Ramos (cell line): ENCODE results near the gene PIP5KL1.

Source experiments
- in situ Hi-C: fragments of 300-500 bp; cut with MboI; formaldehyde crosslinking; loops from one replicate; pipeline ENCODE4 v1.14.3; 2022; ENCODE audit warnings: low sequenced_read_pairs; ENCODE audit not compliant: unreplicated experiment

The PIP5KL1 gene

DNA sequence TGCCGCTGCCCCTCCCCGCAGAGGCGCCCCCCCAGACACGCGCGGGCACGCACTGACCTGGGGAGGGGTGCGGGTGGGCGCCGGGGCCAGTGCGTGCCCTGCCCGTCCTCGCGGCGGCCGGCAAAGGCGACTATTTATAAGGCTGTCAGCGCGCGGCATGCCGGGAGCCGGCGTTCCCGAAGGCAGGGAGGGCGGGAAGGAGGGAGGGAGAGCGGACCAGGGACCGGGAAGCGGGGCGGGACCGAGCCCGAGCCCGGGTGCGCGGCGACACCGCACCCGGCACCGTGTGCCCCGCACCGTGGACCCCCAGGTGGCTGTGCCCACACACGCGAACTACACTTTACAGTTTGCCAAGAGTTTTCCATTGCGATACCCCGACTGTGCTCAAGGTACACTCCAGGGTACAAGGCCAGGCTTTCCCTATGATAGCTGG lies 53.0 kb downstream of the PIP5KL1 start, which contains the start of gene AK1:
Gene AK1, minus strand, starts transcription at position 110 of the 433 bp plus-strand sequence. CDS start 3,058 bp downstream, outside the sequence.
- in situ Hi-C loops, result no loop called here

- in situ Hi-C loops, result no loop called here
These were observed 53.6 kb downstream of the PIP5KL1 start for GRCh38 chr9:127876764-127877562.

GRCh38 chr9:127876026-127876763 lies 54.4 kb downstream of the PIP5KL1 start:
- in situ Hi-C loops, result no loop called here

DNA sequence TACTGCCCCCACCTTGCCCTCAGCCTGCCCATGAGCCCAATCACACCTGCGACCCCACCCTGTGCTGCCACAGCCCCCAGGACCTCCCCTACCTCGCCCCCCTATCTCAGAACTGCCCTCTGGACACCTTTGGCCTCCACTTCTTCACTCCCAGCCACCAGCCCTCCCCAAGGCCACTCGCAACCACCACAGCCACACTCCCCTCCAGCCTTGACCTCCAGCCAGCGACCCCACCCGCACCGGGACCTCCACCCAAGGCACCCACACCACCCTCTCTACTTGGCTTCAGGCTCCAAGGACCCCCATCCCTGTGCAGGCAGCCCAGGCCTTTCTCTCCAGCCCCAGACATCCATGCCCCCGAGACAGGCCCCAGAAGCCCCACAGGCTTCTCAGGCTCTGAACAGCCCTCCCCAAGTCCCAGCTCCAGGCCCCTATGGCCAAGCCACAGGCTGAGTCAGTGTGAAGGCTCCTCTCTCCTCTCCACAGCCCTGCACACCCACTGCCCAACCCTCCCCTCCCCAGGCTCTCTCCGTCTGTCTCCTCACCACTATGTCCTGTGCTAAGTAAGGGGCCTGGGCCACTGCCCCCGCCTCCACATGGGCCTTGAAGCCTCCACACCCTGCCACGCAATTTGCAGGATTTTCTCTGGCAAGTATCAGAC lies 55.1 kb downstream of the PIP5KL1 start:
- in situ Hi-C loops, result no loop called here

GRCh38 chr9:127874301-127875221 lies 56.0 kb downstream of the PIP5KL1 start:
- in situ Hi-C loops, result loop anchor here (25.0 kb wide), 2 partner anchors 287 to 362 kb away; no protein-coding TSS in a partner anchor

- in situ Hi-C loops, result loop anchor here (25.0 kb wide), 2 partner anchors 287 to 362 kb away; no protein-coding TSS in a partner anchor
These were observed 56.7 kb downstream of the PIP5KL1 start for GRCh38 chr9:127873886-127874285.

DNA sequence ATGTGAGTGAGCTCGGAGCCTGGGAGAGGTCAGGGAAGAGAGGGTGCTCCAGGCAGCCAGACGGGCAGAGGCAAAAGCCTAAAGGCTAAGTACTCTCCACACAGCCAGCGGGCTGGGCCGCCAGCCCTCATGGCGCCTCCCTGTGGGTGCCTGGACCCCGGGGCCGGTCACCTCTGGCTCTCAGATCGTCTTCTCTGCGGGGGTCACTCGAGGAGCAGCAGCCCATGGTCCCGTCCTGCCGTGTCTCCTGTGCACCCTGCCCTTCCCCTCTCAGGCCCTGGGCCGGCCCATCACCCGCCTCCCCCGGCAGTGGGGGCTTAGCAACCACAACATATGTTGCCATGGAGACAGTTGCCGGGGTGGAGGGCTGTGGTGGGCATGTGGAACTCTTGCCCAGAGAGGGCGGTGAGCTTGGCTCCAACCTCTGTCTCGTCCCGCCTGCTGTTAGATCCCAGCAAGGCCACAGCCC lies 57.3 kb downstream of the PIP5KL1 start:
- in situ Hi-C loops, result loop anchor here (25.0 kb wide), 2 partner anchors 286 to 361 kb away; no protein-coding TSS in a partner anchor

DNA sequence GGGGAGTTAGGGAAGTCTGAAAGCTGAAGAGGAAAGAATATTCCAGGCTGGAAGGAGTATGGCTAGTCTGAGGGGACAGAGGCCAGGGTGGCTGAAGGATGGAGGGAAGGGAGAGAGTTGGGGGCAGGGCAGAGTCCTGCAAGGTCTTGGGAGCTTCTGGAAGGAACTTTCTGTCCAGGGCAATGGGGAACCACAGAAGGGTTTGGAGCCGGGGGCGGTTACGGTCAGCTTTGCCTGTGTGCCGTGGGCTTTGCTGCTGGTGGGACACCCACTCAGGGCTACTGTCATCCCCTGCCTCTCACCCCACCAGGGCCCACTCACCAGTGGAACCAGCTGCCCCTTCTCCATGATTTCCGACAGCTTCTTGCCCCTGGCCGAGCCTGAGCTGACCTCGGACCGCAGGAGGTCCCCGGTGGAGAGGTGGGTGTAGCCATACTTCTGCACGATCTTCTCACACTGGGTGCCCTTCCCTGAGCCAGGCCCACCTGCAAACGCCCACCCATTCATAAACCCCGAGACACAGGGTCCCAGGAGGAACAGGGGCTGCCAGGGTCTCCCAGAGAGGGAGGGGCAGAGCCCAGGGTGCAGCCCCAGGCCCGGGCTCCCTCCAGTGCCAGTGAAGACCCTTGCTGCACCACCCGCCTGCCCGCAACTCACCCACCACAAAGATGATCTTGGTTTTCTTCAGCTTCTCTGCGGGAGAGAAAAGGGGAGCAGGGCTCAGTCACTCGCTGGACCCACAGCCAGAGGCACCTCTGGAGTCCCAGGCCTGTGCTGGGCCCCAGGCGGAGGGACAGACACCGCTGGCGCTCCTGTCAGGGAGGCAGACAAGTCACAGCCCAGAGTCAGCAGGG lies 58.0 kb downstream of the PIP5KL1 start:
- in situ Hi-C loops, result loop anchor here (25.0 kb wide), 2 partner anchors 285 to 360 kb away; no protein-coding TSS in a partner anchor

DNA sequence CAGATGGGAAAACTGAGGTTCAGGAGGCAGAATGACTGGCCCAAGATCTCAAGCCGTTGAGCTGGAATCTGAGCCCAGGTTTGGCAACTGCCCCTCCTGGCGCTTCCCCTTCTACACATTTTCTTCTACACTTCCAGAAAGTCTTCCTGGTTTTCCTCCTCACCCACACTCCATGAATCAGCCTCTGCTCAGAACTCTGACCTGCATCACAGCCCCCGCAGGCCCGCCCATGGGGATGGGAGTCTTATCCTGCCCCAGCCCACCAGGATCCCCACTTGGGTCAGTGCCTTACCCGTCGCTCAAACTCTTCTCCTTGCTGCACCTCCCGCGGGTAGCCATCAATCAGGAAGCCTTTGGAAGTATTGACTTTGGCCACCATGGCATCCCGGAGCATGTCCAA lies 59.0 kb downstream of the PIP5KL1 start:
- in situ Hi-C loops, result loop anchor here (25.0 kb wide), 2 partner anchors 284 to 359 kb away; no protein-coding TSS in a partner anchor

DNA sequence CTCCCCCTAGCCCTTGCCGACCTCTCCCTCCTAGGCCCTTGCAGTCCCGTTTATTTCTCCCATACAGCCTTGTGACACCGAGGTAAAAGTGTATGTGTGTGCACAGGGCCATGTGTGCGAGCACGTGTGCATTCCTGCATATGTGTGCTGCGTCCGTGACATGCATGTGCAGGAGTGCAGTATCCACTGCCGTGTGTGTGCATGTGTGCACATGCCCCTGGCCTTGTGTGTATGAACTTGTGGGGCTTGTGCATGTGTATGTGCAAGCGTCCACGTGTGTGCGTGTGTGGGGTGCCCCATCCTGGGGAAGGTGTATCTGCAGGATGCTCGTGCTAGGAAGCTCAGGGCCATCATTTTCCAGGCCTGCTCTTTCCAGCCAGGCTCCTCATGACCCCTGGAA lies 59.7 kb downstream of the PIP5KL1 start:
- in situ Hi-C loops, result loop anchor here (25.0 kb wide), 2 partner anchors 284 to 359 kb away; no protein-coding TSS in a partner anchor
